Measurements from ENCODE around the gene QKI. TPM values are rescaled to one million over a fixed set of nuclear protein-coding genes. Genes with fewer than 3 reads are reported as not detected.

Gene QKI
- total RNA-seq, 1 donor from 2014 or later: 290 TPM

- Mint-ChIP-seq H3K27ac (ENCODE audit: unreplicated experiment) (no peak overlapping the region), H3K27me3 (ENCODE audit: unreplicated experiment) (no peaks in the 10 kb centered on the region), H3K4me3 (ENCODE audit: unreplicated experiment) (no peak overlapping the region), H3K36me3 (ENCODE audit: unreplicated experiment) (no peaks in the 10 kb centered on the region), H3K4me1 (ENCODE audit: unreplicated experiment) (no peaks in the 10 kb centered on the region), H3K9me3 (ENCODE audit: unreplicated experiment) (no peaks in the 10 kb centered on the region)
- no peak for TF ChIP-seq CTCF (IDR thresholded peaks at IDR 0.05)
- DNase-seq (ENCODE audit: extremely low spot score, unreplicated experiment): no peak
Observed at GRCh38 chr6:163369628-163370365, 44.7 kb upstream of the QKI start.

- Mint-ChIP-seq H3K27ac (ENCODE audit: unreplicated experiment) (no peak overlapping the region), H3K9me3 (ENCODE audit: unreplicated experiment) (no peaks in the 10 kb centered on the region), H3K27me3 (ENCODE audit: unreplicated experiment) (no peaks in the 10 kb centered on the region), H3K4me3 (ENCODE audit: unreplicated experiment) (no peak overlapping the region), H3K36me3 (ENCODE audit: unreplicated experiment) (no peaks in the 10 kb centered on the region), H3K4me1 (ENCODE audit: unreplicated experiment) (no peaks in the 10 kb centered on the region)
- no peak for DNase-seq (ENCODE audit: extremely low spot score, unreplicated experiment)
- no peak for TF ChIP-seq CTCF (IDR thresholded peaks at IDR 0.05)
Observed at GRCh38 chr6:163370464-163371117, 43.9 kb upstream of the QKI start.

DNA sequence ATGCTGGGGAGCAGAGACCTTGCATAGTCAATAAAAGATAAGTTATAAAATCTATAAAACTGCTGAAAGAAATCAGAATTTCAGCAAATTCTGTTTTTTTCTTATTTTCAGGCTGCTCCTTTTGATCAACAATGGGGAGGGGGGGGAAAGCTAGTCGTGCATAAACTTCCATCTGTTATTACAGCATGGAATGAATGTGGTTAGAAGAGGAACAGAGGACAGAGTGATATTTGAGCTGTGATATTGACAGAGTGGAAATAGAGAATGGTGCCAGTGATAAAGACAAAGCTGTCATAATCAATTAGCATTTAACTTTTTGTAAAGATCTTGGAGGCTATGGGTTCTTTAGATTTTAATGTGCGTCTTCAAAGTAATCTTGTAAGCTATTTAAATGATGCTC lies 43.4 kb upstream of the QKI start:
- no peaks in the 10 kb centered on the region for H3K27me3 Mint-ChIP-seq (ENCODE audit: unreplicated experiment)
- no peak for TF ChIP-seq CTCF (IDR thresholded peaks at IDR 0.05)
- H3K27ac Mint-ChIP-seq (ENCODE audit: unreplicated experiment): no peak overlapping the region

DNA sequence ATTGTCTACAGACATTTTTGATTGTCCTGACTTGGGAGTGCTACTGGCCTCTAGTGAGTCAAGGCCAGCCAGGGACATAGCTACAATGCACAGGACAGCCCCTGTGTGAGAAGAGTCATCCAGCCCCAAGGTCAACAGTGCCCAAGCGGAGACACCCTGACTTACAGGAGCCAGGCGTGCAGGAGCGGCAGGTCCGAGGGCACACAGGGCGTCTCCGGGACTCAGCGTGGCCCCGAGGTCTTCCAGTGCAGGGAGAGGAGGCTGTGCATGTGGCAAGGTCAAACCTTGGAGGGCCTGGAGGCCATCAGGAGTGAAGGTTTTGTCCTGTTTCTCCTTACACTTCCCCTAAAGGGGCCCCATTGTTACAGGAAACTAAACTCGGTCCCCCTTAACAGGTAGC lies 41.3 kb upstream of the QKI start:
- Mint-ChIP-seq H3K4me1 (ENCODE audit: unreplicated experiment) (no peaks in the 10 kb centered on the region), H3K27me3 (ENCODE audit: unreplicated experiment) (no peaks in the 10 kb centered on the region), H3K27ac (ENCODE audit: unreplicated experiment) (no peak overlapping the region), H3K4me3 (ENCODE audit: unreplicated experiment) (no peak overlapping the region), H3K36me3 (ENCODE audit: unreplicated experiment) (no peaks in the 10 kb centered on the region), H3K9me3 (ENCODE audit: unreplicated experiment) (no peaks in the 10 kb centered on the region)
- TF ChIP-seq CTCF (IDR thresholded peaks at IDR 0.05): no peak
- no peak for DNase-seq (ENCODE audit: extremely low spot score, unreplicated experiment)

More for the DNA sequence above, 43.4 kb upstream of the QKI start:
- H3K9me3 Mint-ChIP-seq (ENCODE audit: unreplicated experiment): no peaks in the 10 kb centered on the region
- H3K4me3 Mint-ChIP-seq (ENCODE audit: unreplicated experiment): no peak overlapping the region
- no peaks in the 10 kb centered on the region for H3K4me1 Mint-ChIP-seq (ENCODE audit: unreplicated experiment)
- DNase-seq (ENCODE audit: extremely low spot score, unreplicated experiment): no peak
- H3K36me3 Mint-ChIP-seq (ENCODE audit: unreplicated experiment): no peaks in the 10 kb centered on the region

DNA sequence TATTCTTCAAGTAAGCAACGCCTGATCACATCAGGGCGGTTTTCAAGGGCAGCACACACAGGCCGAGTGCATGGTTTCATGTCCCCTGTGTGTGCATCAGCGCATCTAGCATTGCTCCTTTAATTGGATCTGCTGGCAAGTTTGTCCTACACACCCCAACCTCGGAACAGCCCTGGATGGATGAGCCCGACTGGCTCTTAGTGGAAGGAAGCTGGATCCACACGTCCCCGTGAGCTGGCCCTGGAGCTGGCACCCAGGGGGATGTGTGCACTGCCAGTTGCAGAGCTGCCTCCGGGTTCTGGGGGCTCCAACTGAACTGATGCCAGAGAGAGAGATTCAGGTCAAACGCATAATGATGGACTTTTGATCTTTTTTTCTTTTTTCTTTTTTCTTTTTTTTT lies 39.2 kb upstream of the QKI start:
- TF ChIP-seq CTCF (IDR thresholded peaks at IDR 0.05): no peak
- H3K4me3 Mint-ChIP-seq (ENCODE audit: unreplicated experiment): no peak overlapping the region
- H3K27ac Mint-ChIP-seq (ENCODE audit: unreplicated experiment): no peak overlapping the region
- no peaks in the 10 kb centered on the region for H3K9me3 Mint-ChIP-seq (ENCODE audit: unreplicated experiment)
- H3K36me3 Mint-ChIP-seq (ENCODE audit: unreplicated experiment): no peaks in the 10 kb centered on the region
- no peak for DNase-seq (ENCODE audit: extremely low spot score, unreplicated experiment)
- no peaks in the 10 kb centered on the region for H3K27me3 Mint-ChIP-seq (ENCODE audit: unreplicated experiment)
- no peaks in the 10 kb centered on the region for H3K4me1 Mint-ChIP-seq (ENCODE audit: unreplicated experiment)

Measured in osteocyte (in vitro differentiated cells).